HEK293 (cell line): Measurements from ENCODE around the gene CCNG2.

Source experiments
- ATF2 ChIP-seq: fragments of 450-650 bp; formaldehyde crosslinking; IDR thresholded peaks from 2 replicates; pipeline ENCODE4 v1.5.1; 2016; ENCODE audit warnings: missing biosample characterization, missing genetic modification characterization, low read depth
- HOXD13 ChIP-seq: sonication (generic); formaldehyde crosslinking; IDR thresholded peaks from 2 replicates; pipeline ENCODE4 v1.8.0; 2022; ENCODE audit warnings: missing genetic modification reagents, borderline replicate concordance
- KLF1 ChIP-seq: fragments of 450-650 bp; formaldehyde crosslinking; IDR thresholded peaks from 2 replicates; pipeline ENCODE4 v1.5.1; 2016; ENCODE audit warnings: missing biosample characterization, missing genetic modification characterization
- KLF9 ChIP-seq: fragments of 450-650 bp; formaldehyde crosslinking; IDR thresholded peaks from 2 replicates; pipeline ENCODE4 v1.5.1; 2016; ENCODE audit warnings: missing biosample characterization, missing genetic modification characterization, low read depth
- OVOL3 ChIP-seq: fragments of 450-650 bp; formaldehyde crosslinking; IDR thresholded peaks from 2 replicates; pipeline ENCODE4 v1.5.1; 2016; ENCODE audit warnings: missing biosample characterization, missing genetic modification characterization
- REST ChIP-seq: fragments of 450-650 bp; formaldehyde crosslinking; IDR thresholded peaks from 2 replicates; pipeline ENCODE4 v1.5.1; 2016; ENCODE audit warnings: missing biosample characterization, missing genetic modification characterization
- SCRT1 ChIP-seq: fragments of 450-650 bp; formaldehyde crosslinking; IDR thresholded peaks from 2 replicates; pipeline ENCODE4 v1.5.1; 2016; ENCODE audit warnings: missing biosample characterization, missing genetic modification characterization, borderline replicate concordance
- SCRT2 ChIP-seq: fragments of 450-650 bp; formaldehyde crosslinking; IDR thresholded peaks from 2 replicates; pipeline ENCODE4 v1.5.1; 2016; ENCODE audit warnings: missing biosample characterization, missing genetic modification characterization
- TRIM28 ChIP-seq: IDR thresholded peaks from 2 replicates; pipeline ENCODE4 v1.6.1; 2011; ENCODE audit warnings: low read length, control low read depth, borderline replicate concordance
- ZFHX2 ChIP-seq: fragments of 450-650 bp; formaldehyde crosslinking; conservative IDR thresholded peaks from 2 replicates; pipeline ENCODE4 v1.5.1; 2016; ENCODE audit warnings: missing biosample characterization, missing genetic modification characterization
- ZNF19 ChIP-seq: fragments of 450-650 bp; formaldehyde crosslinking; IDR thresholded peaks from 2 replicates; pipeline ENCODE4; 2016; ENCODE audit warnings: missing biosample characterization, missing genetic modification characterization, low read depth
- ZNF26 ChIP-seq: fragments of 450-650 bp; formaldehyde crosslinking; IDR thresholded peaks from 2 replicates; pipeline ENCODE4 v1.5.1; 2016; ENCODE audit warnings: missing biosample characterization, missing genetic modification characterization
- ZNF266 ChIP-seq: fragments of 450-650 bp; formaldehyde crosslinking; IDR thresholded peaks from 2 replicates; pipeline ENCODE4 v1.5.1; 2016; ENCODE audit warnings: missing biosample characterization, missing genetic modification characterization, low read depth
- ZNF302 ChIP-seq: fragments of 450-650 bp; formaldehyde crosslinking; IDR thresholded peaks from 2 replicates; pipeline ENCODE4 v1.5.1; 2016; ENCODE audit warnings: missing biosample characterization, missing genetic modification characterization, low read depth
- ZNF473 ChIP-seq: fragments of 450-650 bp; formaldehyde crosslinking; IDR thresholded peaks from 2 replicates; pipeline ENCODE4 v1.5.1; 2017; ENCODE audit warnings: missing biosample characterization, missing genetic modification characterization
- ZNF529 ChIP-seq: fragments of 450-650 bp; formaldehyde crosslinking; IDR thresholded peaks from 2 replicates; pipeline ENCODE4 v1.5.1; 2017; ENCODE audit warnings: missing genetic modification characterization, missing biosample characterization; ENCODE audit not compliant: insufficient replicate concordance
- ZNF610 ChIP-seq: fragments of 450-650 bp; formaldehyde crosslinking; IDR thresholded peaks from 2 replicates; pipeline ENCODE4 v1.5.1; 2016; ENCODE audit warnings: missing biosample characterization, missing genetic modification characterization, borderline replicate concordance
- ZNF623 ChIP-seq: fragments of 450-650 bp; formaldehyde crosslinking; IDR thresholded peaks from 2 replicates; pipeline ENCODE4 v1.5.1; 2016; ENCODE audit warnings: missing biosample characterization, missing genetic modification characterization
- ZNF626 ChIP-seq: fragments of 450-650 bp; sonication (Bioruptor Pico); formaldehyde crosslinking; IDR thresholded peaks from 2 replicates; pipeline ENCODE4 v1.5.1; 2018; ENCODE audit warnings: missing biosample characterization, missing genetic modification characterization, inconsistent platforms
- ZNF658 ChIP-seq: fragments of 450-650 bp; formaldehyde crosslinking; IDR thresholded peaks from 2 replicates; pipeline ENCODE4; 2016; ENCODE audit warnings: missing biosample characterization, missing genetic modification characterization
- ZNF670 ChIP-seq: fragments of 450-650 bp; formaldehyde crosslinking; IDR thresholded peaks from 2 replicates; pipeline ENCODE4 v1.5.1; 2016; ENCODE audit warnings: missing biosample characterization, missing genetic modification characterization, low read depth
- ZSCAN4 ChIP-seq: fragments of 450-650 bp; formaldehyde crosslinking; IDR thresholded peaks from 2 replicates; pipeline ENCODE4 v1.5.1; 2017; ENCODE audit warnings: missing biosample characterization, missing genetic modification characterization
- TF ChIP-seq, protein P1 (sequence below): fragments of 450-650 bp; formaldehyde crosslinking; IDR thresholded peaks from 2 replicates; pipeline ENCODE4 v1.5.1; 2016; ENCODE audit warnings: missing biosample characterization, missing genetic modification characterization
- TF ChIP-seq, protein P2 (sequence below): sonication (generic); formaldehyde crosslinking; IDR thresholded peaks from 2 replicates; pipeline ENCODE4 v1.8.1; 2022; ENCODE audit warnings: mild to moderate bottlenecking, moderate library complexity, missing genetic modification reagents

The CCNG2 gene

DNA sequence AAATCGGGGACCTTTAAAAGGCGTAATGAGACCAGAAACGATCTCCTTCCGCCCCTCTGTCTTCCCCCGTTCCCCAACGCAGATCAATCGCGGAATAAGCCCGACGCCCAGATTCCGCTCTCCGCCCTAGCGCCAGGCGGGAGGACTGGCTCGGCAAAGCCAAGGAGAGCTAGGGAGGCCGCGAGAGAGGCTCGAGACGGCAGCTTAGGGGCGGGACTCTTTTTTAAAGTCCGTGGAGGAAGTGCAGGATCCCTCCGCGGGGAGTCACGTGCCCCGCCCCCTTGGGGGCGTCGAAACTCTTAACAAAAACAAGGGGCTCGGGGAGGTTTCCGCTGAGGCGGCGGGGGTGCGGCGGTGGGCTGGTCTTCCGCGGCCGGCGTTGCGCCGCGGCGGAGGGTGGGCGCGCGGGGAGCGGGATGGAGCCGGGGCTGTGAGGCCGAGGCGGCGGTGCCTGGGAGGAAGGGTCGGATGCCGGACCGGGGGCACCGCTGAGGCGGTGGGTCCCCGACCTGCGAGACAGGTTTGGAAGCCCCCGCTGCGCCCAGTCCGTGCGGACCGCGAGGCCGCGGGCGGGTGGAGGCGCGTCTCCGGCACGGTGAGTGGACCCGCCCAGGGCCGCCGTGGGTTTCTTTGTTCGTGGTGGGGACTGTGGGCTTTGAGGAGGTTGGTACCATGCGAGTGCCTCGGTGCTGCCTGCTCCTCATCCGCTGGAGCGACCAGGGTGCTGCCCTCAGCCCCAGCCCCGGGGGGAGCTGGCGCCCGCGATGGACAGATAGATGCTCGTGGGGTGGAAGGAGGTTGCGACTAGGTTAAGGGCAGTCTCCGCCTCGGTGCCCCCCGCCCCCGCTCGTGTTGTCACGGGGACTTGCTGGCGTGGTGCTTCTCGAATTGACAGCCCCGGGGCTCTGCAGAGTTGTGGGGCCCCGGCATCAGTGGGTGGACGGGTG, at the start of gene CCNG2 (continued):
- TF ChIP-seq ATF2 (tag by site-specific recombination) (0 out of 2 replicates have a peak, but pooled peaks have one; percentile 11), ZNF529 (no peak), SCRT1 (tag by site-specific recombination) (no peak), KLF1 (tag by site-specific recombination) (peak; percentile 88), HOXD13 (CRISPR knock-in tag) (no peak), ZNF623 (peak; percentile 46), ZNF658 (tag by site-specific recombination) (no peak), ZNF19 (no peak), OVOL3 (tag by site-specific recombination) (peak; percentile 32; the same call in 1 of the 2 replicates), ZNF26 (tag by site-specific recombination) (no peak), ZNF670 (tag by site-specific recombination) (no peak), ZSCAN4 (peak; percentile 67), ZNF266 (tag by site-specific recombination) (no peak), ZNF626 (tag by site-specific recombination) (no peak), SCRT2 (tag by site-specific recombination) (no peak), REST (tag by site-specific recombination) (peak; percentile 42), ZFHX2 (tag by site-specific recombination) (peak; percentile 70; the same call in 1 of the 2 replicates), ZNF473 (no peak), TRIM28 (0 out of 2 replicates have a peak, but pooled peaks have one; percentile 82), ZNF610 (tag by site-specific recombination) (peak; percentile 77), ZNF302 (tag by site-specific recombination) (no peak), KLF9 (tag by site-specific recombination) (peak; percentile 96)
- TF ChIP-seq, protein P1, sequence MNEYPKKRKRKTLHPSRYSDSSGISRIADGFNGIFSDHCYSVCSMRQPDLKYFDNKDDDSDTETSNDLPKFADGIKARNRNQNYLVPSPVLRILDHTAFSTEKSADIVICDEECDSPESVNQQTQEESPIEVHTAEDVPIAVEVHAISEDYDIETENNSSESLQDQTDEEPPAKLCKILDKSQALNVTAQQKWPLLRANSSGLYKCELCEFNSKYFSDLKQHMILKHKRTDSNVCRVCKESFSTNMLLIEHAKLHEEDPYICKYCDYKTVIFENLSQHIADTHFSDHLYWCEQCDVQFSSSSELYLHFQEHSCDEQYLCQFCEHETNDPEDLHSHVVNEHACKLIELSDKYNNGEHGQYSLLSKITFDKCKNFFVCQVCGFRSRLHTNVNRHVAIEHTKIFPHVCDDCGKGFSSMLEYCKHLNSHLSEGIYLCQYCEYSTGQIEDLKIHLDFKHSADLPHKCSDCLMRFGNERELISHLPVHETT (tag by site-specific recombination): peak; percentile 94
- TF ChIP-seq, protein P2, sequence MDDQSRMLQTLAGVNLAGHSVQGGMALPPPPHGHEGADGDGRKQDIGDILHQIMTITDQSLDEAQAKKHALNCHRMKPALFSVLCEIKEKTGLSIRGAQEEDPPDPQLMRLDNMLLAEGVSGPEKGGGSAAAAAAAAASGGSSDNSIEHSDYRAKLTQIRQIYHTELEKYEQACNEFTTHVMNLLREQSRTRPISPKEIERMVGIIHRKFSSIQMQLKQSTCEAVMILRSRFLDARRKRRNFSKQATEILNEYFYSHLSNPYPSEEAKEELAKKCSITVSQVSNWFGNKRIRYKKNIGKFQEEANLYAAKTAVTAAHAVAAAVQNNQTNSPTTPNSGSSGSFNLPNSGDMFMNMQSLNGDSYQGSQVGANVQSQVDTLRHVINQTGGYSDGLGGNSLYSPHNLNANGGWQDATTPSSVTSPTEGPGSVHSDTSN (CRISPR knock-in tag): no peak
